Measurements from ENCODE around the gene RPAP3. TPM values are rescaled to one million over a fixed set of nuclear protein-coding genes. Genes with fewer than 3 reads are reported as not detected.
A peak's percentile ranks its signal among the peaks of the same experiment; 100 is the strongest.

Gene RPAP3
- total and polyA plus RNA-seq, 2 of the 4 experiments (the other 2 are of a cell fraction), result 10.6 to 13.4 TPM

GRCh38 chr12:47700263-47700662 is 5.6 kb downstream of the RPAP3 start:
- Histone ChIP-seq H2BK5ac (ENCODE audit: low read depth, low read length, poor library complexity, severe bottlenecking) (no peak overlapping the region), H2AK9ac (replicated peaks; ENCODE audit: low read depth, low read length, poor library complexity) (no peak overlapping the region), H2BK120ac (ENCODE audit: low read depth, low read length) (no peak overlapping the region), H3K4me2 (ENCODE audit: low read depth, low read length) (no peak overlapping the region), H3K14ac (replicated peaks; ENCODE audit: low read depth, low read length) (no peak overlapping the region), H3K27ac (ENCODE audit: insufficient read depth, low read length) (no peak overlapping the region), H3K4ac (ENCODE audit: low read depth, low read length) (no peak overlapping the region), H4K20me1 (ENCODE audit: insufficient read depth, low read length) (peaks cover 4% of the 10 kb centered on the region; the same call in 1 of the 2 replicates), H3K23ac (ENCODE audit: low read depth, low read length) (no peak overlapping the region), H3K36me3 (ENCODE audit: control insufficient read depth, insufficient read depth, low read length) (peaks cover 8% of the 10 kb centered on the region), H3K9me1 (ENCODE audit: insufficient read depth, low read length) (peaks cover 9% of the 10 kb centered on the region; the same call in 1 of the 2 replicates), H2AK5ac (ENCODE audit: low read depth, low read length) (no peak overlapping the region), H2BK15ac (ENCODE audit: low read depth, low read length) (no peak overlapping the region), H2BK20ac (ENCODE audit: low read depth, low read length) (no peak overlapping the region), H3K79me1 (ENCODE audit: low read depth in 1 of 2, low read length in 2 of 2) (peaks cover 17 to 44% of the 10 kb centered on the region in 2 experiments), H4K91ac (ENCODE audit: insufficient read depth, low read depth, low read length) (no peak overlapping the region), H4K5ac (ENCODE audit: low read depth, low read length) (no peak overlapping the region), H3K9me3 (ENCODE audit: control insufficient read depth, insufficient read depth, low read length) (no peaks in the 10 kb centered on the region), H3K27me3 (ENCODE audit: control insufficient read depth, insufficient read depth, low read length) (no peaks in the 10 kb centered on the region), H3K18ac (ENCODE audit: low read depth, low read length) (no peak overlapping the region), H4K8ac (ENCODE audit: low read depth in 2 of 2, low read length in 2 of 2) (no peak overlapping the region), H3K9ac (ENCODE audit: low read depth, low read length) (no peak overlapping the region), H3K4me3 (ENCODE audit: insufficient read depth, low read depth, low read length) (no peak overlapping the region), H3K4me1 (ENCODE audit: control insufficient read depth, insufficient read depth, low read length) (no peaks in the 10 kb centered on the region; the same call in 1 of the 2 replicates), H2AFZ (replicated peaks; ENCODE audit: low read length, poor library complexity) (no peak overlapping the region), H3K56ac (ENCODE audit: extremely low read depth, insufficient read depth, low read length) (no peak overlapping the region)
- DNase-seq (no peak), ATAC-seq (ENCODE audit: low read depth) (no peak)
- ChIA-PET CTCF (no interaction called here), POLR2A (ENCODE audit: unreplicated experiment) (no interaction called here)
- TF ChIP-seq MAFK (IDR thresholded peaks at IDR 0.05; ENCODE audit: low read depth, low read length) (no peak), CEBPB (IDR thresholded peaks at IDR 0.05; ENCODE audit: low read depth, low read length) (peak; percentile 60)
- WGBS, 2 experiments (ENCODE audit: extremely low coverage in 2 of 2, insufficient read length in 1 of 2), result 100% methylated on average over 1 of the region's 2 CpGs; no CpG with 5 or more reads in 1 of the 2 experiments
- dilution Hi-C loops (cut with HindIII; ENCODE audit: low sequenced_read_pairs, unreplicated experiment) (no loop called here), intact Hi-C loops (cut with micrococcal nuclease) (no loop called here), in situ Hi-C loops (cut with MboI; ENCODE audit: low sequenced_read_pairs) (no loop called here)
- no TSS peak for BruUV-seq (replicated peaks)
